A204.1 (cell line): ENCODE measurements around the gene IFT74.

ENCODE experiments used
- FAIRE-seq: peaks from 2 replicates; lab custom pipeline; 2012; peaks lifted over from hg19 to GRCh38; lab: Jason Lieb, UNC

The IFT74 gene

DNA sequence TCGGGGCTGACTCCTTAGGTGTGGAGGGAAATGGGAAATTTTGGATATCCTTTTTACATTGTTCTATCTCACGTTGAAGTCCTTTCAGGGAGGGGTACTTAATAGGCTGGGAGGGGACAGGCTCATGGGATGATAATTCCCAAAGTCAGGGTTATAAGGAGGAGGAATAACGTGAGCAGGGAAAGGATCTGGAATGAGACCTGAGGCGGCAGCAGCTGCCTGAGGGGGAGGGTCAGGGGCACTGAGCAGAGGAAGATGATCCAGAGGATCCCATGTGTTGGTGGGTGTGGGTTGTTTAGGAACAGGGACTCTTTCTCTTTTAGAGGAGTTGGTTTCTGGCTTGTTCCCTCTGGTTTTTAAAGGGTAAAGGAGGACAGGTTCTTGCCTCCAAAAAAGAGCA, 18.7 kb downstream of the IFT74 start:
- FAIRE-seq: no peak

GRCh38 chr9:26975728-26976707, 19.8 kb downstream of the IFT74 start:
- peak; percentile 87 for FAIRE-seq

DNA sequence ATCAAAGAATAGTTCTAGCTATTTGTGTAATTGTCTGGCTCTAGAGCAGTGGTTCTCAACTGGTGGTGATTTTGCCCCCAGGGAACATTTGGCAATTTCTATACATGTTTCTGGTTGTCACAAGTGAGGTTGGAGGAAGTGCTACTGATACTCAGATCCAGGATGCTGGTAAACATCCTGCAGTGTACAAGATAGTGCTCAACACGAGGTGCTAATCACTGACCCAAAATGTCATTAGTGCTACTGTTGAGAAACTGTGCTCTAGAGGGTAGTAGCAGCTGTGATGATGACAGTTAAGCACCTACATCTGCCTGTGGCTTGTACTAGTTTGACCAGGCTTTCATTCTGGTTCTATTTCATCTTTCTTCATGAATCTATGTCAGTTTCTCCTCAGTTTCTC, 27.1 kb downstream of the IFT74 start:
- no peak for FAIRE-seq

- no peak for FAIRE-seq
Measured at GRCh38 chr9:26995810-26996209, 39.6 kb downstream of the IFT74 start.

DNA sequence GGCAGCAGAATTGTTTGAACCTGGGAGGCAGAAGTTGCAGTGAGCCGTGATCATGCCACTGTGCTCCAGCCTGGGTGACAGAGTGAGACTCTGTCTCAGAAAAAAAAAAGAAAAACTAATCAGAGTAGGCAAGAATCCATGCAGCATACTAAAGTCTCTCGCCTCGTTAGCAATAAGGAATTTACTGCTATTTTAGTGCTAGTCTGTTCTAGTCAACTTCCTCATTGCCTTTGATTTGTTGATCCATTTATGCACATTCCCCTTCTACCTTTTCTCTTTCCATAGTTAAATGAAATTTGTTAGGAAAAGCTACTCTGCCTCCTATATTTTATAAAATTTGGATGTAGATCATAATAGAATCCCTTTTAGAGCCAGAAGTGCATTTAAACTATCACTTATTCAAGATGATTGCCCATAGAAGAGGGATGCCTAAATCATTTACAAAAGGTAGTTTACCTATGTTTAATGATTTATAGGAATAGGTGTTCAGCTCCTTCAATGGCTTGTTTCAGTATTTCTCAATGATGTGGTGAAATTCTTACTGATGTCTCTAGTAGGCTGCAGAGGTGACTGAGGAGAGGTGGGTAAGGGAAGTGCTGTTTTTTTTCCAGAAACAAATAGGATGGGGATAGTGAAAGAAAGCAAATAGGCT, 47.3 kb downstream of the IFT74 start:
- FAIRE-seq: no peak

DNA sequence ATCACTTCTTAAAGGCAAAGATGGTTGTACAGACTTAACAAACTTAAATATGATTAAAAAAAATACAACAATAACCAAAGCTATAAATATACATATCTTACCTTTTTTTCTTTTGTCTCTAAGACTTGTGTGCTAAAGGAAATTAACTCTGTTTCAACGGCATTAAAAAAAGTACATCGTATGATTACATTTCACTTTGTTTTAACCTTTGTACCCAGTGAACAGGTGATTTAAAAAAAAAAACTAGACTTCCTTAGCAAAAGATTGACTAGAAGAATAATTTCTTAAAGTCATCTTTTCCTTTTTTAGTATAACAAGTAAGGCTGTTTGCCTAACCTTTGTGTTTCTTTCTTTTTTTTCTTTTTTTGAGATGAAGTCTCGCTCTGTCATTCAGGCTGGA, 49.3 kb downstream of the IFT74 start, which contains the start of gene LRRC19:
Gene LRRC19 (minus strand): TSS at position 182 of the 400 bp plus-strand sequence. CDS start 5,978 bp downstream, outside the sequence.
- peak; percentile 43 for FAIRE-seq

DNA sequence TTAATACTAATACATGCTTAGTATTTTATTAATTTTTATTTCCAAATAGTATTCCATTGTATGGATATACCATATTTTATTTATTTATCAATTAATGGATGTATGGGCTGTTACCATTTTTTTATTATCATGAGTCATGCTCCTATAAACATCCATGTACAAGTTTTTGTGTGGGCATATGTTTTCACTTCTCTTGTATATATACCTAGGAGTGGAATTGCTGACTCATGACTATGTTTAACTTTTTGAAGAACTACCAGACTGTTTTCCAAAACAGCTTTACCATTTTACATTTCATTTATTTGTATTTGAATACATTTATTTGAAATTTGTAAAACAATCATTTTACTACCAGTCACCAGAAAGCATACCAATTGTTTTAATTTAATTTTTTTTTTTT, 63.4 kb downstream of the IFT74 start:
- peak; percentile 34 for FAIRE-seq

GRCh38 chr9:27022920-27023319, 66.7 kb downstream of the IFT74 start:
- FAIRE-seq: no peak

DNA sequence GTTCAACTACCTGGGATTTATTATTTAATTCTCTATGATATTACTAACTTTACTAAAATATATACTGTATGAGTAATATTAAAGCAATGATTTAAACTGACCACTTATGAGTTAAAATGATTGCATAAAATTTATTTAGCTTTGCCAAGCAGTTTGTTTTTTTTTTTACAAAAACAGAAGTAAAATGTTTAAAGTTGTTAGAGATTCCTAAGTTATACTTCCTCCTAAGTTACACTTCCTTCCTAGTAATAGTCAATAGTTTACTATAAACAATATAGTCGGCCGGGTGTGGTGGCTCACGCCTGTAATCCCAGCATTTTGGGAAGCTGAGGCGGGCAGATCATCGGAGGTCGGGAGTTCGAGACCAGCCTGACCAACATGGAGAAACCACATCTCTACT, 73.0 kb downstream of the IFT74 start:
- no peak for FAIRE-seq

- peak; percentile 84 for FAIRE-seq
Measured at GRCh38 chr9:27033815-27034403, 77.7 kb downstream of the IFT74 start.

DNA sequence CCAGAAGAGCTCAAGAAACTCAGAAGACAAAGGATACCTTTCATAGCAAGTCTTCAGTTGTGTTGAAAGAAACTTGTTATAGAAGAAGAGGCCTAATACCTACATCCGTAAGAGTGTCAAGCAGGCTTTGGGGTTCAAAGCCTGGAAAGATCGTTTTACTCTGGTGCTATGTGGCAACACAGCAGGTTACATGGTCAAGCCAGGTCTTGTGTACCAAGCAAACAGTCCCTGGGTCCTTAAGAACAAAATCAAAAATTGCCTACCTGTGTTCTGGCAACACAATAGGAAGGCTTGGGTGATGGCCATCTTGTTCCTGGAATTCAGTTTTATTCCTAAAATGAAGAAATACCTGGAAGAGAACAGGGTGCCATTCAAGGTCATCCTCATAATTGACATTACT, 81.3 kb downstream of the IFT74 start:
- FAIRE-seq: no peak

DNA sequence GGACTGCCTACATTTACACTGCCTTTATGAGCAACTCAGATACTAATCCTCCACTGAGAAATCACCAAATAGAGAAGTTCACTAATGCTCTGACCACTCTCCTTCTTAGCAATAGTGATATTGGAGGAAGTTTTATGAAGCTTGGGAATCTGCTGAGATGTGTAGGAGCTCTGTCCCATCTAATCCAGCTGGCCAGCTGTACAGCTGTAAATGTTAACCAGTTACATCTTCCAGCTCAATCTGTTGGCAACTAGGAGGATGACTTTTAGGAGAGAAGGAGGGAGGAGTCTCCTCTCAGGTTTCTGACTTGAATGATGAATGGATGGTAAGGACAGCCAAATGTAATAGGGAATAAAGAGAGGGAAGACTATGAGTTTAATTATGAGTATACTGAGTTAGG, 85.5 kb downstream of the IFT74 start:
- FAIRE-seq: no peak

DNA sequence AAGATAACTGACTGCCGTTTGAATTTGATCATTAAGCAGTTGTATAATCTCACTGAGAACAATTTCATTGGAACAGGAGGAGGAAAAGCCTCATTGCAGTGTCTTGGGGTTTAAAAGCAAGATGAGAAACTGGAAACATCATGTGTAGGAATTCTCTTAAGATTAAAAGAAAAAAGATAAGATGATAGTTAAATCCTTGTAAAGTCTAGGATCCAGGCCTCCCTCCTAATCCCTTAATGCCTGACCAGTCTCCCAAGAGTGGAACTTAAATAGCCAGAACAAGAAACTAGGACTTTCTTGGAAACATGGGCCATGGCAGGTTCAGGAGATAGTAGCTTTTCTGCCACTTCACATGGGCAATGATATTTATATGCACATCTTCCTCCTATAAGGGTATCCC, 86.3 kb downstream of the IFT74 start:
- FAIRE-seq: no peak

- FAIRE-seq: no peak
Measured at GRCh38 chr9:27043176-27043575, 87.0 kb downstream of the IFT74 start.

DNA sequence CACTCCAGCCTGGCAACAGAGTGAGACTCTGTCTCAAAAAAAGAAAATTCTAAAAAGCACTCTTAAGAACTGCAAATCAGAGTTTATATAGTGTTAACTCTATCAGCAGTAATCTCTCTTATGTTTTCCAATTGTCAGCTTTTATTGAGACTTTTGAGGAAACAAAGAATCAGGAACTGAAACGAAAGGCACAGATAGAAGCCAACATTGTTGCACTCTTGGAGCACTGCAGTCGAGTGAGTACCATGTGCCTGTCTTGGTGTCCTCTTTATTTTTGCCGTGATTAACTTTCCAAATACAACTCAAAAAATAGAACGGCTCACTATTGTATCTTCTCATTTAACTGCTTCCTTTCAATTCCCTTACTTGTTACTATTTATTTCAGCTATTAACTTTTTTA, 90.9 kb downstream of the IFT74 start:
- no peak for FAIRE-seq

DNA sequence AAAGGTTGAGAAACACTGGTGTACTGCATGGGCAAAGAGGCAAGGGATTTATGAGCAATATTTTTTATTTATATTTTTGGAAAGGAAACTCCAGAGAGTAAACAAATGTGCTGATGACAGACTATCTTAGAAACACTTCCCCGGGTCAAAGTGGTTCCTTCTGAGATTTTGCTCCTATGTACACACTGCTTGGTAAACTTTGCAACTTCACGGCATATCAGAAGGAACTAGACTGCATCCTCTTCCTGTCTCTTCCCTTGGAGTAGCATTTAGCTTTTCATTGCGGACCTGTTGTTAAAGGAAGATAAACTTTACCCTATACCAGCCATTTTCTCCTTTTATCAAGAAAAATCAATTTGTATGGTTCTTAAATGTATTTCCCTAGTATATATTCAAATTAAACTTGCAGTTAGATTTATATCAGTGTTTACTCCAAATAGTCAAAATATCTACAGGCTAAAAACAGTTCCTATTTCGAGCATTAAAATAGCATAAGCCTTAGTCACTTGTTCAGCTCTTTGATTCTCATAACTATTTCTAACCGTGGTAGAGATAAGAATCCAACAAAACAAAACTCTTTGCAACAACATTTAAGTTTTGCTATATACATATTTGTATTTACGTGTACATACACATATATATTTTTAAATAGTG, 97.3 kb downstream of the IFT74 start:
- no peak for FAIRE-seq

DNA sequence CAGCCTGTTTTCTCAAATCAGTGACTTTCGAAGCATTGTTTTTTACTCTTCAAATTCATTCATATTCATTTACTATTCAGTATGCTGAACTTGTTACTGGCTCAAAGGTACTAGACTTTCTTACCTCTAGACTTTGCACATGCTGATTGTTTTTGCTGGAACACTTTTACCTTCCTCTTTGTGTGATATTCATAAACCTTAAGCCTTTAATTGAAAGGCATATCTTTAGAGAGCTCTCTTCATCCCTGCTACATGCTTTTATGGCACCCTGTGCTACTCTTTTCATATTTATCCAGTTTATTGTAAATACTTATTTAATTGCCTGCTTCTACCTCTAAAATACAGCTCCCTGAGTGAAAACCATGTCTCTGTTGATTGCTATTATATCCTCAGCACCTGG, 97.9 kb downstream of the IFT74 start:
- FAIRE-seq: no peak

- no peak for FAIRE-seq
Measured at GRCh38 chr9:27054841-27055240, 98.6 kb downstream of the IFT74 start.

DNA sequence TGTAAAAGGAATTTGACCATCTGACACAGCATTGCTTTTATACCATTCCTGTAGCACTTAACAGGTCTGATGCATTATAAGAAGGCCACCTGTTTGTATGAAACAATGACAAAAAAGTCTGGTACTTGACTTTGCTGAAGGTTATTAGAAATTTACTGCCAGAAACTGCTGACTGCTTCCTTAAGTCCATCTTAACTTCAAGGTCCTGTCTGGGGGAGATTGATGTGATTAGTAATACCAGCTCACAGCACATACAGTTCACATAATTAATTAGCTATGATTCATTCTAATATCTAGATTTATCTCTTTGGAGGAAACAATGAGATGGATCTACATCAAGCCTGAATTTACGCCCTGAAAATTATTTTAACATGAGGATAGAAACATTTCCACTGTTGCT, 103.2 kb downstream of the IFT74 start:
- FAIRE-seq: no peak

GRCh38 chr9:27059907-27060306, 103.7 kb downstream of the IFT74 start:
- no peak for FAIRE-seq

DNA sequence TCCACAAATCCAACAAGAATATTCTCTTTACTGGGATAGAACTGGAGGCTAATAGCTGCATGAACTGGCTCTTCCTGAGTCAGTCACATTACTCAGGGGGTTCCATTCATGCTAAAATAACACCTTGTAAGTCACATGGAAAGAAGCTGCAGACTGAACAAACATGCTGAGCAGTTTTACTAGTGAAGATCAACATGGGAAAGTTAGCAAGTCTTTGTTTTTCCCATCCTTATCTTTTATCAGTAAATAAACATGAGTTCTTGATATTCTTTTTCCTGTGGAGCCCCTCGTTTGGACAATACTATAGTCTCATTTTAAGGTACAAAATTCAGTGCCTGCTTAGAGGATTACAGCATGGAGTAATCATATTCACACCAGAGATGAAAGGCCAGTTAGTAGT, 109.1 kb downstream of the IFT74 start:
- no peak for FAIRE-seq
